Stimulated activated CD8-positive, alpha-beta memory T cell treated with anti-CD3 and anti-CD28 coated beads, Interleukin-12 subunit alpha, Interleukin-12 subunit beta, amount 100 ng/mL, for 24 hours (primary cell): Measurements from ENCODE around the gene SNIP1.
"Not testable (repeated sequence)": the region's sequence is repeated elsewhere in the genome, so short reads cannot be mapped to it uniquely, and the experiment has no call there.

Experiments
- DNase-seq: peaks from one replicate; pipeline ENCODE4 v3.0.0-alpha.2; 2020; ENCODE audit errors: extremely low read depth

The SNIP1 gene

GRCh38 chr1:37559080-37559479 is 5.0 kb upstream of the SNIP1 start:
- no peak for DNase-seq

GRCh38 chr1:37558411-37558810 is 4.3 kb upstream of the SNIP1 start:
- DNase-seq = no peak

GRCh38 chr1:37557402-37557801 is 3.3 kb upstream of the SNIP1 start:
- no peak for DNase-seq

- DNase-seq = no peak
Observed at GRCh38 chr1:37556712-37557196, 2.7 kb upstream of the SNIP1 start, which contains the start of gene DNALI1. TSS of gene DNALI1 (plus strand) at chr1:37556940. CDS start at chr1:37556995, 55 bp downstream.

- no peak for DNase-seq
Observed at GRCh38 chr1:37553598-37553926, 531 bp downstream of the SNIP1 start.

GRCh38 chr1:37549341-37549740 is 4.8 kb downstream of the SNIP1 start:
- no peak for DNase-seq

GRCh38 chr1:37545019-37545418 is 9.1 kb downstream of the SNIP1 start:
- no peak for DNase-seq

GRCh38 chr1:37544530-37544929 is 9.6 kb downstream of the SNIP1 start:
- no peak for DNase-seq

GRCh38 chr1:37540036-37540785 is 13.9 kb downstream of the SNIP1 start:
- DNase-seq = no peak

GRCh38 chr1:37539154-37539553 is 14.9 kb downstream of the SNIP1 start:
- not testable (repeated sequence) for DNase-seq

GRCh38 chr1:37537378-37537777 is 16.7 kb downstream of the SNIP1 start:
- DNase-seq = no peak

GRCh38 chr1:37533317-37534093 is 20.6 kb downstream of the SNIP1 start:
- no peak for DNase-seq

- not testable (repeated sequence) for DNase-seq
Observed at GRCh38 chr1:37532418-37533156, 21.5 kb downstream of the SNIP1 start.

GRCh38 chr1:37529888-37530287 is 24.2 kb downstream of the SNIP1 start:
- not testable (repeated sequence) for DNase-seq

- no peak for DNase-seq
Observed at GRCh38 chr1:37519613-37520012, 34.5 kb downstream of the SNIP1 start.

GRCh38 chr1:37518929-37519328 is 35.2 kb downstream of the SNIP1 start:
- not testable (repeated sequence) for DNase-seq

GRCh38 chr1:37518241-37518640 is 35.9 kb downstream of the SNIP1 start:
- not testable (repeated sequence) for DNase-seq

- DNase-seq = no peak
Observed at GRCh38 chr1:37517569-37517968, 36.5 kb downstream of the SNIP1 start.

- no peak for DNase-seq
Observed at GRCh38 chr1:37515185-37516034, 38.7 kb downstream of the SNIP1 start.

GRCh38 chr1:37514350-37515184 is 39.5 kb downstream of the SNIP1 start, which contains the start of gene MEAF6:
TSS of gene MEAF6 (minus strand) at chr1:37514766. CDS start at chr1:37514746, 20 bp downstream.
- DNase-seq = peak; percentile 57
